HEK293T (cell line): ENCODE results near the gene LONP2.
"Not testable (repeated sequence)": the region's sequence is repeated elsewhere in the genome, so short reads cannot be mapped to it uniquely, and the experiment has no call there.

ENCODE experiments used
- CTCF ChIA-PET: fragments of 350-600 bp; formaldehyde crosslinking; extraction: SDS; loops from one replicate; lab custom pipeline; 2021; ENCODE audit warnings: antibody characterized with exemption, inconsistent platforms; lab: Yijun Ruan, JAX
- POLR2A ChIA-PET: fragments of 350-600 bp; formaldehyde crosslinking; extraction: SDS; loops from one replicate; lab custom pipeline; 2020; ENCODE audit warnings: antibody characterized with exemption, inconsistent platforms; lab: Yijun Ruan, JAX
- DNase-seq: peaks from one replicate; pipeline ENCODE4 v3.0.0; 2012; ENCODE audit warnings: mixed read lengths; ENCODE audit errors: extremely low spot score
- ARNT ChIP-seq: fragments of 450-650 bp; IDR thresholded peaks from 2 replicates; pipeline ENCODE4 v1.6.1; 2017; ENCODE audit warnings: mild to moderate bottlenecking
- BHLHE40 ChIP-seq: fragments of 450-650 bp; IDR thresholded peaks from 2 replicates; pipeline ENCODE4 v1.6.1; 2016; ENCODE audit warnings: mild to moderate bottlenecking, moderate library complexity, borderline replicate concordance
- CTBP1 ChIP-seq: fragments of 450-650 bp; IDR thresholded peaks from 2 replicates; pipeline ENCODE4 v1.6.1; 2016; ENCODE audit warnings: borderline replicate concordance
- ELF4 ChIP-seq: fragments of 450-650 bp; IDR thresholded peaks from 2 replicates; pipeline ENCODE4 v1.6.1; 2017; ENCODE audit warnings: antibody characterized with exemption
- FOXA1 ChIP-seq: fragments of 450-650 bp; IDR thresholded peaks from 2 replicates; pipeline ENCODE4 v1.6.1; 2016; ENCODE audit warnings: mild to moderate bottlenecking
- FOXK2 ChIP-seq: fragments of 450-650 bp; IDR thresholded peaks from 2 replicates; pipeline ENCODE4 v1.6.1; 2016; ENCODE audit warnings: mild to moderate bottlenecking
- FOXM1 ChIP-seq: fragments of 450-650 bp; IDR thresholded peaks from 2 replicates; pipeline ENCODE4 v1.6.1; 2017; ENCODE audit warnings: mild to moderate bottlenecking, borderline replicate concordance
- HDGF ChIP-seq: fragments of 450-650 bp; IDR thresholded peaks from 2 replicates; pipeline ENCODE4 v1.6.1; 2017; ENCODE audit warnings: antibody characterized with exemption, borderline replicate concordance
- L3MBTL2 ChIP-seq: fragments of 450-650 bp; conservative IDR thresholded peaks from 2 replicates; pipeline ENCODE4 v1.6.1; 2016; ENCODE audit warnings: mild to moderate bottlenecking
- LEF1 ChIP-seq: fragments of 450-650 bp; IDR thresholded peaks from 2 replicates; pipeline ENCODE4 v1.6.1; 2017; ENCODE audit warnings: mild to moderate bottlenecking, borderline replicate concordance
- NFRKB ChIP-seq: fragments of 450-650 bp; IDR thresholded peaks from 2 replicates; pipeline ENCODE4 v1.6.1; 2016; ENCODE audit warnings: mild to moderate bottlenecking, moderate library complexity
- PKNOX1 ChIP-seq: fragments of 450-650 bp; IDR thresholded peaks from 2 replicates; pipeline ENCODE4 v1.6.1; 2016
- SP1 ChIP-seq: fragments of 450-650 bp; IDR thresholded peaks from 2 replicates; pipeline ENCODE4 v1.6.1; 2017
- SUZ12 ChIP-seq: fragments of 450-650 bp; IDR thresholded peaks from 2 replicates; pipeline ENCODE4 v1.6.1; 2016; ENCODE audit warnings: mild to moderate bottlenecking
- TARDBP ChIP-seq: fragments of 450-650 bp; IDR thresholded peaks from 2 replicates; pipeline ENCODE4 v1.6.1; 2016
- ZNF384 ChIP-seq: fragments of 450-650 bp; IDR thresholded peaks from 2 replicates; pipeline ENCODE4 v1.6.1; 2016

The LONP2 gene

GRCh38 chr16:48374255-48374654, 130.2 kb downstream of the LONP2 start:
- no peak for DNase-seq
- TF ChIP-seq PKNOX1 (no peak), FOXA1 (no peak), NFRKB (no peak), L3MBTL2 (no peak), SUZ12 (no peak), ELF4 (no peak), CTBP1 (no peak), TARDBP (no peak), ARNT (no peak), HDGF (no peak), BHLHE40 (no peak), FOXM1 (no peak), FOXK2 (no peak), ZNF384 (no peak)
- CTCF ChIA-PET: no interaction called here
- POLR2A ChIA-PET: no interaction called here

GRCh38 chr16:48377301-48377700, 133.2 kb downstream of the LONP2 start:
- not testable (repeated sequence) for DNase-seq
- CTCF ChIA-PET: interaction anchor here (0.7 kb wide), 2 partner anchors 125 to 146 kb away, joined by 3 to 4 read pairs; no protein-coding TSS in a partner anchor
- TF ChIP-seq ZNF384: peak; percentile 15; the same call in 1 of the 2 replicates
- POLR2A ChIA-PET: interaction anchor here (1.3 to 2.8 kb wide), 2 partner anchors 9 to 12 kb away, joined by 6 to 12 read pairs; partner anchors contain the start of gene SIAH1

GRCh38 chr16:48378276-48378675, 134.2 kb downstream of the LONP2 start:
- DNase-seq: no peak
- TF ChIP-seq BHLHE40 (no peak), SP1 (no peak), ELF4 (no peak), PKNOX1 (no peak), SUZ12 (no peak), L3MBTL2 (no peak), FOXK2 (no peak), NFRKB (no peak), LEF1 (no peak), FOXA1 (no peak), ZNF384 (no peak), FOXM1 (no peak), CTBP1 (no peak), ARNT (no peak)
- ChIA-PET POLR2A (no interaction called here), CTCF (no interaction called here)

- DNase-seq: no peak
- POLR2A ChIA-PET: no interaction called here
- CTCF ChIA-PET: no interaction called here
- TF ChIP-seq TARDBP (no peak), L3MBTL2 (no peak), ARNT (no peak), FOXK2 (no peak), NFRKB (no peak), ELF4 (no peak), FOXM1 (no peak), FOXA1 (no peak), LEF1 (no peak), BHLHE40 (no peak), SP1 (no peak)
Observed at GRCh38 chr16:48378836-48379235, 134.7 kb downstream of the LONP2 start.

- CTCF ChIA-PET: no interaction called here
- DNase-seq: no peak
- POLR2A ChIA-PET: no interaction called here
- TF ChIP-seq LEF1 (no peak), TARDBP (no peak), FOXM1 (no peak), SP1 (no peak), ELF4 (no peak), FOXA1 (no peak), FOXK2 (no peak), HDGF (no peak), ARNT (no peak), NFRKB (no peak), PKNOX1 (no peak)
Observed at GRCh38 chr16:48381201-48381600, 137.1 kb downstream of the LONP2 start.

- CTCF ChIA-PET: no interaction called here
- TF ChIP-seq NFRKB: no peak
- TF ChIP-seq CTBP1: no peak
- TF ChIP-seq TARDBP: no peak
- TF ChIP-seq SUZ12: no peak
- TF ChIP-seq LEF1: no peak
- no peak for TF ChIP-seq FOXM1
- no peak for TF ChIP-seq ELF4
- TF ChIP-seq SP1: no peak
- TF ChIP-seq FOXK2: no peak
- no peak for TF ChIP-seq FOXA1
- TF ChIP-seq BHLHE40: no peak
- no peak for TF ChIP-seq PKNOX1
- TF ChIP-seq HDGF: no peak
- DNase-seq: no peak
- POLR2A ChIA-PET: no interaction called here
Observed at GRCh38 chr16:48382131-48382530, 138.0 kb downstream of the LONP2 start.
